ENCODE measurements around the gene LCN12. TPM values are rescaled to one million over a fixed set of nuclear protein-coding genes. Genes with fewer than 3 reads are reported as not detected.

LCN12 gene
- polyA plus RNA-seq, 3 donors, result 0.29 TPM; not detected in 2

DNA sequence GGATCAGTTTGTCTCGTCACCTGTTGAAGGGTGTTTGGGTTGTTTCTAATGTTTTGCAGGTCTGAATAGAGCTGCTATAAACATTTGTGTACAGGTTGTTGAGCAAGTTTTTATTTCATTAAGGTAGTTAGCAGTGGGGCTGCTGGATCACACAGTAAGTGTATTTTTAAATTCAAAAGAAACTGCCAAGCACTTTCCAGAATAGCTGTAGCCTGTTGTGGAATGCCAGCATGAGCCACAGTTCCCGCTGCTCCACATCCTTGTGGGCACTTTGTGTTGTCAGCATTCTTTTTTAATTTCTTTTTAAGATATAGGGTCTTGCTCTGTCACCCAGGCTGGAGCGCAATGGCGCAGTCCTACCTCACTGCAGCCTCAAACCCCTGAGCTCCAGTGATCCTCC, 22.1 kb upstream of the LCN12 start:
- TF ChIP-seq CTCF (IDR thresholded peaks at IDR 0.05), result no peak
- Mint-ChIP-seq H3K9me3 (no peaks in the 10 kb centered on the region), H3K27me3 (ENCODE audit: low read depth in 3 of 3) (no peaks in the 10 kb centered on the region), H3K4me3 (no peak overlapping the region), H3K36me3 (peaks cover 11 to 34% of the 10 kb centered on the region in 2 donors), H3K4me1 (peaks cover 26% of the 10 kb centered on the region), H3K27ac (no peak overlapping the region)
- no peak overlapping the region for H3K27ac ChIP-seq (ENCODE audit: low read depth in 1 of 2, low read length in 2 of 2)
- no peak overlapping the region for H2AFZ ChIP-seq (ENCODE audit: insufficient read depth, low read depth, low read length, poor library complexity, severe bottlenecking)
- no peaks in the 10 kb centered on the region for H3K27me3 ChIP-seq (ENCODE audit: control insufficient read depth in 2 of 2, insufficient read depth in 2 of 2, low read length in 2 of 2)
- no peaks in the 10 kb centered on the region for H4K20me1 ChIP-seq (ENCODE audit: insufficient read depth, low read length)
- WGBS (ENCODE audit: insufficient coverage), result 100% methylated on average over 1 of the region's 4 CpGs
- no peak for DNase-seq
- H3K79me2 ChIP-seq (ENCODE audit: insufficient read depth, low read length), result no peaks in the 10 kb centered on the region
- intact Hi-C loops (cut with micrococcal nuclease), result no loop called here
- H3K4me3 ChIP-seq (replicated peaks in 1 of 3; ENCODE audit: low read depth in 2 of 3, low read length in 3 of 3), result no peak overlapping the region
- H3K9me3 ChIP-seq (replicated peaks in 1 of 2; ENCODE audit: control insufficient read depth in 1 of 2, insufficient read depth in 1 of 2, low read length in 2 of 2), result no peaks in the 10 kb centered on the region
- H3K9ac ChIP-seq (ENCODE audit: insufficient read depth, low read length, poor library complexity, severe bottlenecking), result no peak overlapping the region
- peaks cover 8 to 31% of the 10 kb centered on the region in 2 donors for H3K36me3 ChIP-seq (replicated peaks in 1 of 2; ENCODE audit: control insufficient read depth in 1 of 2, insufficient read depth in 2 of 2, low read length in 2 of 2)
- H3K4me1 ChIP-seq (ENCODE audit: control insufficient read depth in 1 of 2, insufficient read depth in 2 of 2, low read length in 2 of 2), result peaks cover 7 to 12% of the 10 kb centered on the region in 2 donors
- H3K4me2 ChIP-seq (replicated peaks; ENCODE audit: extremely low read depth, low read length, poor library complexity, severe bottlenecking), result no peak overlapping the region

DNA sequence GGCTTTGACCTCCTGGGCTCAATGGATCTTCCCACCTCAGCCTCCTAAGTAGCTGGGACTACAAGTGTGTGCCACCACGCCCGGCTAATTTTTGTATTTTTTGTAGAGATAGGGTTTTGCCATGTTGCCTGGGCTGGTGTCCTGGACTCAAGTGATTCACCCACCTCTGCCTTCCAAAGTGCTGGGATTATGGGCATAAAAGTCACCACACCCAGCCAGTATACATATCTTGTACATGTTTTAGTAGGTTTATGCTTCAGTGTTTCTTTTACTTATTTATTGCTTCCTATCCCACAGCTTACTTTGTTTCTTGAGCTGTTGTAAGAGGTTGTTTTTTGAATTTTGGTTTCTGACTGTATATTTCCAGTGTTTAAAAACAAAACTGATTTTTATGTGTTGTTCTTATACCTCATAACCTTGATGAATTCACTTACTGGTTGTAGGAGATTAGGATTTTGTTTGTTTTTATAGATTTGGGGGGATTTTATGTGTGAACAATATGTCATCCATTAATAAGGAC, 20.4 kb upstream of the LCN12 start:
- no peak overlapping the region for H3K4me2 ChIP-seq (replicated peaks; ENCODE audit: extremely low read depth, low read length, poor library complexity, severe bottlenecking)
- H3K4me1 ChIP-seq (ENCODE audit: control insufficient read depth in 1 of 2, insufficient read depth in 2 of 2, low read length in 2 of 2), result peaks cover 15 to 21% of the 10 kb centered on the region in 2 donors
- H2AFZ ChIP-seq (ENCODE audit: insufficient read depth, low read depth, low read length, poor library complexity, severe bottlenecking), result no peak overlapping the region
- no peak overlapping the region for H3K4me3 ChIP-seq (replicated peaks in 1 of 3; ENCODE audit: low read depth in 2 of 3, low read length in 3 of 3)
- TF ChIP-seq CTCF (IDR thresholded peaks at IDR 0.05), result no peak
- H3K9ac ChIP-seq (ENCODE audit: insufficient read depth, low read length, poor library complexity, severe bottlenecking), result no peak overlapping the region
- no peaks in the 10 kb centered on the region for H3K27me3 Mint-ChIP-seq (ENCODE audit: low read depth in 3 of 3)
- no peaks in the 10 kb centered on the region for H3K9me3 Mint-ChIP-seq
- no peak overlapping the region for H3K4me3 Mint-ChIP-seq
- intact Hi-C loops (cut with micrococcal nuclease), result no loop called here
- H4K20me1 ChIP-seq (ENCODE audit: insufficient read depth, low read length), result no peaks in the 10 kb centered on the region
- H3K79me2 ChIP-seq (ENCODE audit: insufficient read depth, low read length), result no peaks in the 10 kb centered on the region
- WGBS (ENCODE audit: insufficient coverage), result no CpG with 5 or more reads among the region's 2 CpGs
- no peaks in the 10 kb centered on the region for H3K9me3 ChIP-seq (replicated peaks in 1 of 2; ENCODE audit: control insufficient read depth in 1 of 2, insufficient read depth in 1 of 2, low read length in 2 of 2)
- H3K27ac ChIP-seq (ENCODE audit: low read depth in 1 of 2, low read length in 2 of 2), result no peak overlapping the region
- H3K36me3 Mint-ChIP-seq, result peaks cover 9 to 18% of the 10 kb centered on the region in 2 donors
- peaks cover 0 to 14% of the 10 kb centered on the region in 2 donors for H3K36me3 ChIP-seq (replicated peaks in 1 of 2; ENCODE audit: control insufficient read depth in 1 of 2, insufficient read depth in 2 of 2, low read length in 2 of 2)
- H3K4me1 Mint-ChIP-seq, result peaks cover 33% of the 10 kb centered on the region
- H3K27me3 ChIP-seq (ENCODE audit: control insufficient read depth in 2 of 2, insufficient read depth in 2 of 2, low read length in 2 of 2), result no peaks in the 10 kb centered on the region
- peak overlapping the region in 3 of 7 donors; percentile 45 to 58 (median 45) for H3K27ac Mint-ChIP-seq
- no peak for DNase-seq
